Measurements from ENCODE around the gene ANAPC15.

GRCh38 chr11:72072348-72072747 is 40.1 kb downstream of the ANAPC15 start:
- no peak for TF ChIP-seq POLR2A (IDR thresholded peaks at IDR 0.05)
- TF ChIP-seq, protein P1, sequence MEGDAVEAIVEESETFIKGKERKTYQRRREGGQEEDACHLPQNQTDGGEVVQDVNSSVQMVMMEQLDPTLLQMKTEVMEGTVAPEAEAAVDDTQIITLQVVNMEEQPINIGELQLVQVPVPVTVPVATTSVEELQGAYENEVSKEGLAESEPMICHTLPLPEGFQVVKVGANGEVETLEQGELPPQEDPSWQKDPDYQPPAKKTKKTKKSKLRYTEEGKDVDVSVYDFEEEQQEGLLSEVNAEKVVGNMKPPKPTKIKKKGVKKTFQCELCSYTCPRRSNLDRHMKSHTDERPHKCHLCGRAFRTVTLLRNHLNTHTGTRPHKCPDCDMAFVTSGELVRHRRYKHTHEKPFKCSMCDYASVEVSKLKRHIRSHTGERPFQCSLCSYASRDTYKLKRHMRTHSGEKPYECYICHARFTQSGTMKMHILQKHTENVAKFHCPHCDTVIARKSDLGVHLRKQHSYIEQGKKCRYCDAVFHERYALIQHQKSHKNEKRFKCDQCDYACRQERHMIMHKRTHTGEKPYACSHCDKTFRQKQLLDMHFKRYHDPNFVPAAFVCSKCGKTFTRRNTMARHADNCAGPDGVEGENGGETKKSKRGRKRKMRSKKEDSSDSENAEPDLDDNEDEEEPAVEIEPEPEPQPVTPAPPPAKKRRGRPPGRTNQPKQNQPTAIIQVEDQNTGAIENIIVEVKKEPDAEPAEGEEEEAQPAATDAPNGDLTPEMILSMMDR (IDR thresholded peaks at IDR 0.05 in 4 of 5, conservative IDR thresholded peaks at IDR 0.05 in 1 of 5): no peak
